Amniotic epithelial cell (primary cell): ENCODE data around the gene MAGEA6.
"Not testable (repeated sequence)": the region's sequence is repeated elsewhere in the genome, so short reads cannot be mapped to it uniquely, and the experiment has no call there.

ENCODE experiments used
- DNase-seq: peaks from one replicate; pipeline ENCODE4 v3.0.0-alpha.2; 2010; ENCODE audit warnings: low read depth

MAGEA6 gene

GRCh38 chrX:152769549-152770289 lies at the start of gene MAGEA6:
MAGEA6 (minus strand) TSS chrX:152769689; CDS start chrX:152767650, 2,039 bp downstream.
- not testable (repeated sequence) for DNase-seq

- DNase-seq: no peak
Measured at GRCh38 chrX:152819266-152819665, 49.8 kb upstream of the MAGEA6 start.

- DNase-seq: no peak
Measured at GRCh38 chrX:152818356-152818755, 48.9 kb upstream of the MAGEA6 start.

- DNase-seq: peak; percentile 27
Measured at GRCh38 chrX:152817078-152817764, 47.7 kb upstream of the MAGEA6 start.

- no peak for DNase-seq
Measured at GRCh38 chrX:152814048-152814447, 44.6 kb upstream of the MAGEA6 start.

GRCh38 chrX:152813206-152813605 lies 43.7 kb upstream of the MAGEA6 start:
- no peak for DNase-seq

GRCh38 chrX:152810403-152810802 lies 40.9 kb upstream of the MAGEA6 start:
- no peak for DNase-seq

GRCh38 chrX:152806035-152806434 lies 36.5 kb upstream of the MAGEA6 start:
- DNase-seq: no peak

- DNase-seq: no peak
Measured at GRCh38 chrX:152798945-152799344, 29.5 kb upstream of the MAGEA6 start.

GRCh38 chrX:152787062-152787461 lies 17.6 kb upstream of the MAGEA6 start:
- not testable (repeated sequence) for DNase-seq

- not testable (repeated sequence) for DNase-seq
Measured at GRCh38 chrX:152766562-152766961, 2.9 kb downstream of the MAGEA6 start.

GRCh38 chrX:152761582-152761981 lies 7.9 kb downstream of the MAGEA6 start:
- DNase-seq: not testable (repeated sequence)

GRCh38 chrX:152759544-152759943 lies 9.9 kb downstream of the MAGEA6 start:
- not testable (repeated sequence) for DNase-seq

GRCh38 chrX:152758918-152759317 lies 10.6 kb downstream of the MAGEA6 start, which contains the start of gene CSAG3:
CSAG3 (plus strand) TSS chrX:152759218.
- not testable (repeated sequence) for DNase-seq

GRCh38 chrX:152754871-152755270 lies 14.6 kb downstream of the MAGEA6 start:
- not testable (repeated sequence) for DNase-seq

GRCh38 chrX:152753686-152754650 lies 15.5 kb downstream of the MAGEA6 start, which contains the start of gene MAGEA2:
MAGEA2 (minus strand) TSS chrX:152753842; CDS start chrX:152751363, 2,479 bp downstream.
- DNase-seq: not testable (repeated sequence)

- no peak for DNase-seq
Measured at GRCh38 chrX:152738560-152738959, 30.9 kb downstream of the MAGEA6 start.

GRCh38 chrX:152736528-152736927 lies 33.0 kb downstream of the MAGEA6 start:
- DNase-seq: not testable (repeated sequence)

GRCh38 chrX:152735860-152736511 lies 33.5 kb downstream of the MAGEA6 start:
- DNase-seq: no peak

- no peak for DNase-seq
Measured at GRCh38 chrX:152735101-152735500, 34.4 kb downstream of the MAGEA6 start.

GRCh38 chrX:152734143-152734858 lies 35.2 kb downstream of the MAGEA6 start:
- DNase-seq: not testable (repeated sequence)
